HS-5 (cell line): ENCODE measurements around the gene ZNF354C.

Source experiments
- DNase-seq: peaks from one replicate; pipeline ENCODE4 v3.0.0-alpha.2; 2012; ENCODE audit warnings: low read depth

The ZNF354C gene

DNA sequence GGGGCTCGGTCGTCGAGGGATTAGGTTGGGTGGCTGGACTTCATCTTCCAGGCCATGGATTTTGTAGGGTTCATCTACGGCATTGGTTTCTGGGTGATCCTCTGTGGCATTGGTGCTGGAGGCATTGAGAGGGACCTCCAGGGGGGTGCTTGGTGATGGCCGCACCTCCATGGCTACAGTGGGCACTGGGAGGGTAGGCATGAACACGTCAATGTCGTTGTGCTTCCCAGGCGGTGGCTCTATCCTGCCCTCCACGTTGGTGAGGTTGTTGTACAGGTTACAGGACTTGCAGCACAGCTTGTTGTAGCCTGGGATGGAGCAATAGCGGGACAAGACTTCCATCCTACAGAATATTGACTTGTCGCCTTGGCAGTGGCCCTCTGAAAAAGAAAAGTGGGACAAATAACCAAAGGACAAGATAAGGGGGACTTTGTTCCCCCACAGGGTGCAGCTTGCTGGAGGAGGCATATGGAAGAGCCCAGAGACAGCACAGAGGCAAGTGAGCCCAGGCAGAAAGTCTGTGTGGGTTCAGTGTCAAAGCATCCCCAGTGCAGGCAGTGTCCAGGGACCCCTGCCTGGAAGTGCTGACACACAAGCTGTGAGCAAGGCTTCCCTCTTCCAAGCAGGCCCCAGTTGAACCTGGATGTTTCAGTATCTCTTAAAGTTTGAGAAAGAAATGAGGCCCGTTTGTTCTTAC, 53.9 kb downstream of the ZNF354C start:
- DNase-seq: no peak

DNA sequence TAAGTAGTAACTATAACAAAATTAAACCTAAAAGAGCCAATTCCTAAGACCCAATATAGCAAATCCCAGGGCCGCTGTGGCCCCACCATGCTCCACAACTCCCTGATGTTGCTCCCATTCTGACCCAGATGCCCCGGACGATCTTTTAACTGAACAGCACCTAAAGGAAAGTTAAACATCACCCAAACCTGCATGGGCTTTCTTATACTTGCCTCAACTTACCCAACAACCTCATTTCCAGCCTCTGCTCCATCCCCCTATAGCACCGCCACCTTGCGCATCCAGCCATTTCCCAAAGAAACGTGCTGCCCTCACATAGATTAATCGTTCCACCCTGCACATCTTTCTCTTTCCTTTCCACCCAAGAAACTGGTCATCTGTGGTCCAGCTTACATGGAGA, 54.6 kb downstream of the ZNF354C start:
- DNase-seq: no peak

DNA sequence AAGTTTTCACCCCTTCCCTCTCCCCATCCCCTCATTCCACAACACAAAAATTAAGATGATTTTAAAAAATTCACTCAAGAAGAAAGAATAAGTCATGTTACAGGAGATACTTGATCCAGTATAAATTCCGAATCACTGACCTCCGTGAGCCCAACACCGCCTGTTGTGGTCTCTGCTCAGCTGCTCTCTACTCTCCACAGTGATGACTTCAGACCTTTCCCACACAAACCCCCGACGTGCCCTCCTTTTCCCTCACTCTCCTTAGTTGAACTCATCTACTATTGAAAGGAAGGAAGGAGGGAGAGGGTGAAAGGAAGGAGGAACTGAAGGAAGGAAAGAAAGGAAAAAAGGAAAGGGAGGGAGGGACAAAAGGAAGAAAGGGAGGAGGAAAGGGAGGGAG, 55.1 kb downstream of the ZNF354C start:
- DNase-seq: no peak

- DNase-seq: no peak
These were observed 55.8 kb downstream of the ZNF354C start for GRCh38 chr5:179115845-179116524.

DNA sequence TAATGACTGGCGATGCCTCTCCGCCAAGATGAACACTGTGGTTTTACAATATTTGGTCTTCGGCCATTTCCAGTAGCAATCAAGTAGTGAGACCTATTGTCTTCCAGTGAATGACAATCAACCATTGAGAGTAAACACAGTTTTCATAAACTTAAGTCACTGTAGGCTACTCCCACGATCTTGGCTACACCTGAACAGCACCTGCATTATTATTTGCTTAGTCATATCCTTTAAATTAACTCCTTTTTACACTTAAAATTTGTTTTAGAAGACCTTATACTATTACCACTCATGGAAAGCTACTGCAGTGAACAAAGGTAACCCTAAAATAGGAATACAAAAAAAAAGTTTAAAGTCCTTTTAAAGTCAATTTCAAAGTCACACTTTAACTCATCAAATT, 58.2 kb downstream of the ZNF354C start:
- no peak for DNase-seq

- no peak for DNase-seq
These were observed 58.7 kb downstream of the ZNF354C start for GRCh38 chr5:179118756-179119414.

DNA sequence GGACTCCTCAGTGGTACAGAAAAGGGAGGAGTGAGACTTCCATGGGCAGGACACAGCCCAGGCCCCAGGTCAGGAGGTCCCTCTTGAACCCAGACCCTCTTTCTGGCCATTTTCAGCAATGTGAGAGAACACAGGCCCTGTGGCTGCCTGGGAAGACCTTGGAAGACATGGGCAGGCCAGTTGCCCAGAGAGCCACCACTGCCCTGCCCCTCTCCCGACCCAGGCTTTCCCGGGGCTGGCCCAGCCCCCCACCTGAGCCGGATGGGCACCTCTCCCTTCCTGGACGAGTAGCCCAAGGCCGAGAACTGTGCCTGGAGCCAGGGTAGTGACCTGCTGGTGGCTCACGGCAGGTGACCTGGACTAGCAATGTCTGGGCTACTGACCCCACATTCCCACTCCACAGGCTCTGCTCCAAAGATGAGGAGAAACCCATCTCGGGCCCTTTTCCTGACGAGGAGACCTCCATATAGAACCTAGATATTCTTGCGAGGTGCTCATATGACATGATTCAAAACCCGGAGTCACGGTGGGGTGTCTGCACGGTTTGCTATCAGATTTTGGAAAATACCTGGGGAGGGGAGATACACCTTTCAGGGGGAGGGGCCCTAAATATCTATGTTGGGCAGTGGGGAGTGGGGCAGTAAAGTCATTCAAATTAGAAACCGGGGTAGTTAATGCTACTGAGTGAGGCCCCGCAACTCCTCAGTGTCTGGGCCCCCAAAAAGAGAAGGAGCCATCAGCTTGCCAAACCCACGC, 59.4 kb downstream of the ZNF354C start:
- DNase-seq: no peak

GRCh38 chr5:179120421-179120861, 60.3 kb downstream of the ZNF354C start:
- DNase-seq: no peak

DNA sequence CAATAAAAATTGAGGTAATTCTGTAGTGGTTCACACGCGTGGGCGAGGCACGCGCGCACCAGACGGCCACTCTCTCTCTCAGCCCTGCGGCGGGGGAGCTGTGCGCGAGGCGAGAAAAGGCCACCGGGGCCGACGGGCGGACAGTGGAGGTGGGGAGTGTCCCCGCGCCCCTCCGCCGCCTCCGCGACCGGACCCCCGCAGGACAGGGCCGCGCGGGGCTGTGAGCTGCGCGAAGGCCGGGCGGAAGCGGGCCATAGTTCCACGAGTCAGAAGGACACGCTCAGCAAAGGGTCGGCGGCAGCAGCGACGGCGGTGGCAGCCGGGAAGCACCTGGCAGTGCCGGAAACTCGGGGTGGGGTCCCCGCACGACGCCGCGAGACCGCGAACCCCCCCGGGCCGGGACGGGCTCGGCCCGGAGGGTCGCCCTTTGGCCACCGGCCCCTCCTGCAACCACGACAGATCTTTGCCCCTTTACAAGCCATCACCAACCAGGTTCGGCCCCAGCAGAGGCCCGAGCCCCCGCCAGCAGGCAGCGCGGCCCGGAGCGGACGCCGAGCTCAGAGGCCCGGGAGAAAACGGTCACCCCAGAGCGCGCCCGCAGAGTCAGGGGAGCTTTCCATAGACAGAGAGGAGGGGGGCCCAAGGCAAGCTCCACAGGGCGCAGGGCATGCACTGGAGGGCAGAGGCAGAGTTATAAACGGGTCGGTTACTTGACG, 60.9 kb downstream of the ZNF354C start:
- DNase-seq: no peak

DNA sequence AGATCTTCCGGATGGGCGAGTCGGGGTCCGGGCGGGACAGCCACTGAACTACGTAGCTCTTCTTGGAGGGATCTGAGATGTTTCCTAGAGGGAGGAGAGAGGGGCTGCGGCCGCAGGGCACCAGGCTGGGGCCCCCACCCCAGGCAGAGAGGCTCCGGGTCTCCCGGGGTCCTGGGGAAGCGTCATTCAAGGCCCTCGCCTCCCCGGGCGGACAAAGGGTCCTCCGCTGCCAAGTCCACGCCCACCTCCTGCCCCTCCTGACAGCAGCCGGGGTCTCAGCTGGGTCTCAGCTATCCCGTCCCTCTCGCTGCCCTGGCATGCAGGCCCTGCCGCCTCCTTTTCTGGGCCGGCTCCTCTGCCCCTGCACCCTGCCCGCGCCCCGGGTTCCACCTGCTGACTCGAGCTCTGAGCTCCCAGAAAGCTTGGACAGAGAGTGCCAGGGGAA, 61.5 kb downstream of the ZNF354C start:
- no peak for DNase-seq

GRCh38 chr5:179122411-179123108, 62.4 kb downstream of the ZNF354C start:
- DNase-seq: no peak

GRCh38 chr5:179123109-179123426, 62.9 kb downstream of the ZNF354C start:
- DNase-seq: no peak

DNA sequence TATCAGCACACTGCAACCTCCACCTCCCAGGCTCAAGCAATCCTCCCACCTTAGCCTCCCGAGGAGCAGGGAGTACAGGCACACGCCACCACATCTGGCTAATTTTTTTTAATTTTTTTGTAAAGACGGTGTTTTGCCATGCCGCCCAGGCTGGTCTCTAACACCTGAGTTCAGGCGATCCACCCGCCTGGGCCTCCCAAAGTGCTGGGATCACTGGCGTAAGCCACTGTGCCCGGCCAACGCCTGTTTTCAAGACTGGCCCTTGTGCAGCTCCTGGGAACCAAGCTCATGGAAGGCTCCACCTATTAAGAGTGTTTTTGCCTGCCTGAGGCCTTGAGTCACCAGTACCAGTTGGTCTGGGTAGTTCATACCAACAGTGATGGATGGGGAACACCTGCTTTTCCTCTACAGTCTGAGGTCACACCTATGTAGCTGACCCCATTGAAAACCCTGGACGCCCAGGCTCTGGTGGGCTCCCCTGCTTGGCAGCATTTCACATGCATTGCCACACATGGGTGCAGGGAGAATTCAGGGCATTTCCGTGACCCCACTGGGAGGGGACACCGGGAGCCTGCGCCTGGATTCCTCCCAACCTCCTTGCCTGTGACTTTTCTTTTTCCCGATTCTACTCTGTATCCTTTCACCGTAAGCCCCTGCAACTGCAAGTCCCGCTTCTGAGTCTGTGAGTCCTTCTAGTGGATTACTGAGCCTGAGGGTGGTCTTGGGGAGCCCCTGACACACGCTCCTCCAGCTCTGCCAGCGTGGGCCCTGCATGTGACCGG, 63.5 kb downstream of the ZNF354C start:
- DNase-seq: no peak

DNA sequence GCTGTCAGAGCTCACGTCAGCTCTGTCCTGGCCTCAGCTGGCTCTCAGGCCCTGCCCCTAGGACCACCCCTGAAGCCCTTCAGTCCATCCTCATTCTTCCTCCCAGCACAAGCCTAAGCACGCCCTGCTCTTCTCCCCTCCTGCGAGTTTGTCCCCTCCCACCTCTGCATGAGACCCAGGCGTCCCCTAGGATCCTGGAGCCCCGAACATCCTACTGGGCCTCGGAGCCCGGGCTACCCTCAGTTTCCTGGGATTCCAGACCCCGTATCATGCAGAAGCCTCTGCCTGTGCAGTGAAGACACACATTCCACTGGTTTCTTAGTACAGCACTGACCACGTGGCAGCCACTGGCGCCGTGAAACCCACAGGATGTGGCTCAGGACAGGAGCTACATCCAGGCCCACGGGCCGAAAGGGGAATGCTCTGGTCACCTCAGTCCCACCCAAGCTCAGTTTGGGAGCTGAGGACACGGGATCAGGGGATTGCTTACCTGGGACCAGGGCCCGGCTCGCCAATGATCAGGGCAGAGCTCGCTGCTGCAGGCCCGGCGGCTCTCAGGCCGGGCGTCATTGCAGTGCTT, 64.2 kb downstream of the ZNF354C start:
- DNase-seq: no peak

- DNase-seq: no peak
These were observed 64.9 kb downstream of the ZNF354C start for GRCh38 chr5:179124853-179125788.

DNA sequence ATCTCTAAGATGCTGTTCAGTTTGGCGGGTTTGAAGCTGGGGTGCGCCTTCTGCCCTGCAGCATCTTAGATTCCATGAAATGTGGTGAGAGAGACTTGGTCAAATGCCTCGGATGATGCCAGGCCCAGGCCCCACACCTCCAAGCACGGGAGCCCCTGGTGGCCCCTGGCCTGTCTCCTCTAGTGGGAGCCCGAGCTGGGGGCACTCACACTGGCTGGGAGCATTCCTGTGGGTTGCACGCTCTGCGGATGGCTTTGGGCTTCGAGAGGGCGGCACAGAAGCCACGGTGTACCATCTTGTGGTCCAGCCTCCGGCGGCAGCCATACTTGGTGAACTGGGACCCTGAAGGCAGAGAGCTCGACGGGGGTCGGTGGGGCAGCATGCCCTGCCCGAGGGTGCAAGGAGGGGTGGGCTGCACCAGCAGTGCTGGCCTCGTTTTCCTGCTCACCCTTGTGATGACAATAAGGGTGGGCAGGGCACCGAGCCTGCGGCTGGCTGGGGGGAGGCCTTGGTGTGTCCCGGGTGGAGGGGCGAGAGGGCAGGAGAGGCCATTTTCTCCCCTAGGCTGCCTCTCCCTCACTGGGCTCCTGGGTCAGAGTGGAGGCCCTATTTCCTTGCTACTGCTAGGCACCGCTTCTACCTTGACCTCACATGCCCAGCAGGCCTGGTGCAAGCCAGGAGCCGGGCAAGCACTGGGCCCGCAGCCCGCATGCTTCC, 65.8 kb downstream of the ZNF354C start:
- no peak for DNase-seq

DNA sequence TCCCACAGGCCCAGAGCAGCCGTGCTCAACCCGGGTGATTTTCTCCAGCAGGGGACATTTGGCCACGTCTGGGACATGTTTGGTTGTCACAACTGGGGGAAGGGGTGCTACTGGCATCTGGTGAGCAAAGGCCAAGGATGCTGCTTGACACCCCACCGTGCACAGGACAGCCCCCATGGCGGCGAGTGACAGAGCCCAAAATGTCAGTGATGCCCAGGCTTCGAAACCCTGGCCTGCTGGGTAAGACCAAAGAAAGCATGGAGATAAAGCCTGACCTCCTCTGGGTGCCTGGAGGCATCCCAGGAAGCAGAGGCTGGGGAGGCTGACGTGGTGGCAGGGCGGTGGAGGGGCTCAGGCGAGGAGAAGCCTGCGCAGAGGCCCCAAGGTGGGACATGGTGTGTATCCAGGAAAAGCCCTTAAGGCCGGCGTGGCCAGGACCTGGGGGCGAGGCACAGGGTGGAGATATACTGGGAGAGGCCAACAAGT, 66.4 kb downstream of the ZNF354C start:
- DNase-seq: no peak
